ENCODE data around the gene TAF11. TPM values are rescaled to one million over a fixed set of nuclear protein-coding genes. Genes with fewer than 3 reads are reported as not detected.

TAF11 gene
- total RNA-seq, 3 donors from 2014 or later (not counting 1 experiment from before 2014, with no cell fraction given): 34.4 to 41.3 (median 36.2) TPM

- Histone ChIP-seq H3K36me3 (ENCODE audit: control insufficient read depth, insufficient read depth, low read length) (peaks cover 42% of the 10 kb centered on the region), H3K9me3 (ENCODE audit: control insufficient read depth, insufficient read depth, low read length) (no peaks in the 10 kb centered on the region), H3K4me1 (ENCODE audit: control insufficient read depth, insufficient read depth, low read length) (no peaks in the 10 kb centered on the region), H3K27me3 (ENCODE audit: control insufficient read depth, insufficient read depth, low read length) (no peaks in the 10 kb centered on the region), H3K4me3 (ENCODE audit: low read length) (no peak overlapping the region), H3K27ac (ENCODE audit: low read length) (no peak overlapping the region)
- Mint-ChIP-seq H3K4me1 (peaks cover 0 to 5% of the 10 kb centered on the region in 2 donors), H3K36me3 (no peaks in the 10 kb centered on the region), H3K9me3 (no peaks in the 10 kb centered on the region), H3K4me3 (no peak overlapping the region), H3K27ac (no peak overlapping the region), H3K27me3 (ENCODE audit: low read depth in 2 of 2) (no peaks in the 10 kb centered on the region)
- intact Hi-C loops (cut with micrococcal nuclease): no loop called here
- ATAC-seq: no peak
- WGBS (ENCODE audit: insufficient coverage): 87% methylated on average over 4 of the region's 4 CpGs
- no peak for DNase-seq
- no peak for TF ChIP-seq CTCF (IDR thresholded peaks at IDR 0.05)
Observed at GRCh38 chr6:34864007-34864406, 23.8 kb downstream of the TAF11 start.

- no peak for DNase-seq
- peaks cover 25% of the 10 kb centered on the region for H3K36me3 Mint-ChIP-seq
- H3K4me1 Mint-ChIP-seq: peaks cover 0 to 5% of the 10 kb centered on the region in 2 donors
- no peak for ATAC-seq
- no peaks in the 10 kb centered on the region for H3K27me3 Mint-ChIP-seq (ENCODE audit: low read depth in 2 of 2)
- H3K27ac Mint-ChIP-seq: no peak overlapping the region
- H3K4me3 Mint-ChIP-seq: no peak overlapping the region
- intact Hi-C loops (cut with micrococcal nuclease): no loop called here
- Histone ChIP-seq H3K36me3 (ENCODE audit: control insufficient read depth, insufficient read depth, low read length) (peaks cover 62% of the 10 kb centered on the region), H3K4me3 (ENCODE audit: low read length) (no peak overlapping the region), H3K27me3 (ENCODE audit: control insufficient read depth, insufficient read depth, low read length) (no peaks in the 10 kb centered on the region), H3K27ac (ENCODE audit: low read length) (no peak overlapping the region), H3K9me3 (ENCODE audit: control insufficient read depth, insufficient read depth, low read length) (no peaks in the 10 kb centered on the region), H3K4me1 (ENCODE audit: control insufficient read depth, insufficient read depth, low read length) (no peaks in the 10 kb centered on the region)
- 88% methylated on average over 1 of the region's 1 CpG for WGBS (ENCODE audit: insufficient coverage)
- H3K9me3 Mint-ChIP-seq: no peaks in the 10 kb centered on the region
- TF ChIP-seq CTCF (IDR thresholded peaks at IDR 0.05): no peak
Observed at GRCh38 chr6:34860776-34861175, 27.1 kb downstream of the TAF11 start.

- peaks cover 27% of the 10 kb centered on the region for H3K36me3 Mint-ChIP-seq
- Histone ChIP-seq H3K27ac (ENCODE audit: low read length) (no peak overlapping the region), H3K27me3 (ENCODE audit: control insufficient read depth, insufficient read depth, low read length) (no peaks in the 10 kb centered on the region), H3K9me3 (ENCODE audit: control insufficient read depth, insufficient read depth, low read length) (no peaks in the 10 kb centered on the region), H3K4me1 (ENCODE audit: control insufficient read depth, insufficient read depth, low read length) (no peaks in the 10 kb centered on the region), H3K4me3 (ENCODE audit: low read length) (no peak overlapping the region), H3K36me3 (ENCODE audit: control insufficient read depth, insufficient read depth, low read length) (peaks cover 64% of the 10 kb centered on the region)
- H3K4me3 Mint-ChIP-seq: no peak overlapping the region
- no peaks in the 10 kb centered on the region for H3K9me3 Mint-ChIP-seq
- H3K4me1 Mint-ChIP-seq: peaks cover 0 to 5% of the 10 kb centered on the region in 2 donors
- no peak overlapping the region for H3K27ac Mint-ChIP-seq
- no peak for DNase-seq
- intact Hi-C loops (cut with micrococcal nuclease): no loop called here
- 95% methylated on average over 4 of the region's 4 CpGs for WGBS (ENCODE audit: insufficient coverage)
- no peaks in the 10 kb centered on the region for H3K27me3 Mint-ChIP-seq (ENCODE audit: low read depth in 2 of 2)
- no peak for ATAC-seq
- no peak for TF ChIP-seq CTCF (IDR thresholded peaks at IDR 0.05)
Observed at GRCh38 chr6:34859951-34860350, 27.9 kb downstream of the TAF11 start.

- peaks cover 27% of the 10 kb centered on the region for H3K36me3 Mint-ChIP-seq
- no peak for TF ChIP-seq CTCF (IDR thresholded peaks at IDR 0.05)
Observed at GRCh38 chr6:34858681-34859080, 29.2 kb downstream of the TAF11 start.

More at GRCh38 chr6:34858681-34859080, 29.2 kb downstream of the TAF11 start:
- H3K4me3 Mint-ChIP-seq: no peak overlapping the region
- Histone ChIP-seq H3K4me3 (ENCODE audit: low read length) (no peak overlapping the region), H3K27ac (ENCODE audit: low read length) (no peak overlapping the region), H3K4me1 (ENCODE audit: control insufficient read depth, insufficient read depth, low read length) (no peaks in the 10 kb centered on the region), H3K36me3 (ENCODE audit: control insufficient read depth, insufficient read depth, low read length) (peaks cover 55% of the 10 kb centered on the region), H3K9me3 (ENCODE audit: control insufficient read depth, insufficient read depth, low read length) (no peaks in the 10 kb centered on the region), H3K27me3 (ENCODE audit: control insufficient read depth, insufficient read depth, low read length) (no peaks in the 10 kb centered on the region)
- ATAC-seq (no peak), DNase-seq (no peak)
- WGBS (ENCODE audit: insufficient coverage): 95% methylated on average over 7 of the region's 7 CpGs
- H3K27ac Mint-ChIP-seq: no peak overlapping the region
- no peaks in the 10 kb centered on the region for H3K9me3 Mint-ChIP-seq
- peaks cover 0 to 5% of the 10 kb centered on the region in 2 donors for H3K4me1 Mint-ChIP-seq
- intact Hi-C loops (cut with micrococcal nuclease): no loop called here
- H3K27me3 Mint-ChIP-seq (ENCODE audit: low read depth in 2 of 2): no peaks in the 10 kb centered on the region
